A549 (cell line): ENCODE results near the gene TSPEAR. TPM values are rescaled to one million over a fixed set of nuclear protein-coding genes. Genes with fewer than 3 reads are reported as not detected.
"Not testable (repeated sequence)": the region's sequence is repeated elsewhere in the genome, so short reads cannot be mapped to it uniquely, and the experiment has no call there.

Experiments
- ATAC-seq, 2 experiments: fragments of 200-7000 bp in 1 of 2; fragments of >200 bp in 1 of 2; cut with Nextera tagmentation in 1 of 2; cut with Tn5 transposase in 1 of 2; 3 replicates each; pipeline versions ENCODE4 v1.8.0 to v1.9.1; 2018 to 2020; ENCODE audit warnings: mild to moderate bottlenecking in 1 of 2, moderate library complexity in 1 of 2
- CTCF ChIA-PET: fragments of 300-600 bp; sonication (Branson Sonifier 250); formaldehyde crosslinking; extraction: SDS; loops from one replicate; lab custom pipeline; 2021; ENCODE audit warnings: antibody characterized with exemption, inconsistent platforms; lab: Yijun Ruan, JAX
- POLR2A ChIA-PET: fragments of 350-600 bp; formaldehyde crosslinking; extraction: SDS; loops from one replicate; lab custom pipeline; 2021; ENCODE audit warnings: antibody characterized with exemption, inconsistent platforms; lab: Yijun Ruan, JAX
- DNase-seq, 2 experiments: peaks; one replicate each; pipeline versions ENCODE4 v3.0.0 to v3.0.0-alpha.2; 2011 to 2016; ENCODE audit warnings: low read depth in 1 of 2, low spot score in 1 of 2
- FAIRE-seq: peaks from 2 replicates; lab custom pipeline; 2011; peaks lifted over from hg19 to GRCh38; lab: Jason Lieb, UNC
- H3K27ac ChIP-seq, 2 experiments: fragments of >200 bp; sonication (Bioruptor Twin); formaldehyde crosslinking; 3 replicates each; pipeline ENCODE4 v1.5.1; 2016 to 2017
- H3K4me1 ChIP-seq: fragments of >200 bp; sonication (Bioruptor Twin); formaldehyde crosslinking; 3 replicates; pipeline ENCODE4 v1.6.1; 2016
- H3K4me2 ChIP-seq: fragments of >200 bp; sonication (Bioruptor Twin); formaldehyde crosslinking; 3 replicates; pipeline ENCODE4 v1.6.1; 2016
- H3K4me3 ChIP-seq: fragments of >200 bp; sonication (Bioruptor Twin); formaldehyde crosslinking; 3 replicates; pipeline ENCODE4 v1.5.1; 2016
- H3K9me3 ChIP-seq: fragments of >200 bp; sonication (Bioruptor Twin); formaldehyde crosslinking; 3 replicates; pipeline ENCODE4 v1.6.1; 2016
- CBX8 ChIP-seq: fragments of 200-600 bp; sonication (generic); IDR thresholded peaks from 2 replicates; pipeline ENCODE4 v1.6.1; 2016
- CEBPB ChIP-seq, 2 experiments: fragments of >200 bp in 1 of 2; sonication (Bioruptor Twin) in 1 of 2; formaldehyde crosslinking in 1 of 2; IDR thresholded peaks; 2 replicates each; pipeline ENCODE4 v1.6.1; 2012 to 2016
- FOSB ChIP-seq: fragments of 250-450 bp; sonication (Bioruptor Pico); IDR thresholded peaks from 2 replicates; pipeline ENCODE4 v1.5.0; 2020; ENCODE audit warnings: mild to moderate bottlenecking, moderate library complexity
- FOXS1 ChIP-seq: fragments of 250-450 bp; sonication (Bioruptor Pico); IDR thresholded peaks from 2 replicates; pipeline ENCODE4 v1.5.0; 2020; ENCODE audit warnings: mild to moderate bottlenecking, moderate library complexity
- HOXB5 ChIP-seq: fragments of 250-450 bp; sonication (Bioruptor Pico); IDR thresholded peaks from 2 replicates; pipeline ENCODE4 v1.5.0; 2020; ENCODE audit warnings: mild to moderate bottlenecking, moderate library complexity
- JUN ChIP-seq, 2 experiments: fragments of >200 bp; sonication (Bioruptor Twin); formaldehyde crosslinking; IDR thresholded peaks; 2 replicates in 1 of 2; 3 replicates in 1 of 2; pipeline ENCODE4 v1.6.1; 2016 to 2017
- KDM5A ChIP-seq: fragments of 200-600 bp; sonication (generic); IDR thresholded peaks from 2 replicates; pipeline ENCODE4 v1.6.1; 2016; ENCODE audit warnings: antibody characterized with exemption, mild to moderate bottlenecking
- MAFK ChIP-seq: fragments of 450-650 bp; IDR thresholded peaks from 2 replicates; pipeline ENCODE4 v1.6.1; 2014; ENCODE audit not compliant: partially characterized antibody
- MAZ ChIP-seq: fragments of 150-350 bp; IDR thresholded peaks from 2 replicates; pipeline ENCODE4 v1.6.1; 2014; ENCODE audit warnings: antibody characterized with exemption, low read depth, low read length, borderline replicate concordance
- NFE2L2 ChIP-seq: fragments of 150-350 bp; conservative IDR thresholded peaks from 2 replicates; pipeline ENCODE4 v1.6.1; 2014; ENCODE audit warnings: low read length
- NR3C1 ChIP-seq: fragments of >200 bp; sonication (Bioruptor Twin); formaldehyde crosslinking; IDR thresholded peaks from 3 replicates; pipeline ENCODE4 v1.6.1; 2017
- PHF8 ChIP-seq: fragments of 200-600 bp; sonication (generic); IDR thresholded peaks from 2 replicates; pipeline ENCODE4 v1.6.1; 2016; ENCODE audit warnings: low read depth, mild to moderate bottlenecking, antibody characterized with exemption, moderate library complexity, borderline replicate concordance
- RAD21 ChIP-seq, 2 experiments: fragments of >200 bp in 1 of 2; sonication (Bioruptor Twin) in 1 of 2; formaldehyde crosslinking in 1 of 2; IDR thresholded peaks in 1 of 2; conservative IDR thresholded peaks in 1 of 2; 2 replicates in 1 of 2; 3 replicates in 1 of 2; pipeline ENCODE4 v1.6.1; 2012 to 2018; ENCODE audit warnings: inconsistent platforms in 1 of 2
- RCOR1 ChIP-seq: fragments of 150-350 bp; IDR thresholded peaks from 2 replicates; pipeline ENCODE4 v1.6.1; 2014; ENCODE audit warnings: antibody characterized with exemption, low read length, low read depth
- RNF2 ChIP-seq: fragments of 200-600 bp; sonication (generic); IDR thresholded peaks from 2 replicates; pipeline ENCODE4 v1.6.1; 2016; ENCODE audit warnings: low read depth, mild to moderate bottlenecking, antibody characterized with exemption, moderate library complexity, borderline replicate concordance
- TFCP2L1 ChIP-seq: fragments of 250-450 bp; sonication (Bioruptor Pico); IDR thresholded peaks from 2 replicates; pipeline ENCODE4 v1.5.0; 2021; ENCODE audit warnings: mild to moderate bottlenecking
- TP53 ChIP-seq: fragments of 250-450 bp; sonication (Bioruptor Pico); IDR thresholded peaks from 2 replicates; pipeline ENCODE4 v1.5.0; 2021; ENCODE audit warnings: mild to moderate bottlenecking, moderate library complexity
- ZFP36 ChIP-seq: fragments of 450-650 bp; IDR thresholded peaks from 2 replicates; pipeline ENCODE4 v1.6.1; 2014; ENCODE audit warnings: borderline replicate concordance; ENCODE audit not compliant: partially characterized antibody
- whole genome bisulfite sequencing: methylation state at CpG from one replicate; pipeline ENCODE4 v1.1.6; 2017; ENCODE audit errors: missing lambda C conversion rate; 5-methylcytosine and 5-hydroxymethylcytosine counted together
- polyA plus RNA-seq, 4 experiments: library from polyadenylated mRNA; depleted of rRNA in 3 of 4; stranded (reverse); fragments of >200 nt; fragmentation: RNase III in 1 of 4; extraction: RNeasy Plus Mini Kit Qiagen cat#74134 plus additional on column Dnase treatment in 1 of 4; gene quantifications; 2 replicates in 3 of 4; 3 replicates in 1 of 4; pipeline ENCODE4 v1.2.3, GENCODE V29; 2011 to 2017
- TF ChIP-seq, protein P1 (sequence below): fragments of 450-650 bp; IDR thresholded peaks from 2 replicates; pipeline ENCODE4 v1.6.1; 2014; ENCODE audit warnings: antibody characterized with exemption

Gene TSPEAR
- polyA plus RNA-seq, 2 of the 4 experiments (the other 2 are of a cell fraction): not detected

DNA sequence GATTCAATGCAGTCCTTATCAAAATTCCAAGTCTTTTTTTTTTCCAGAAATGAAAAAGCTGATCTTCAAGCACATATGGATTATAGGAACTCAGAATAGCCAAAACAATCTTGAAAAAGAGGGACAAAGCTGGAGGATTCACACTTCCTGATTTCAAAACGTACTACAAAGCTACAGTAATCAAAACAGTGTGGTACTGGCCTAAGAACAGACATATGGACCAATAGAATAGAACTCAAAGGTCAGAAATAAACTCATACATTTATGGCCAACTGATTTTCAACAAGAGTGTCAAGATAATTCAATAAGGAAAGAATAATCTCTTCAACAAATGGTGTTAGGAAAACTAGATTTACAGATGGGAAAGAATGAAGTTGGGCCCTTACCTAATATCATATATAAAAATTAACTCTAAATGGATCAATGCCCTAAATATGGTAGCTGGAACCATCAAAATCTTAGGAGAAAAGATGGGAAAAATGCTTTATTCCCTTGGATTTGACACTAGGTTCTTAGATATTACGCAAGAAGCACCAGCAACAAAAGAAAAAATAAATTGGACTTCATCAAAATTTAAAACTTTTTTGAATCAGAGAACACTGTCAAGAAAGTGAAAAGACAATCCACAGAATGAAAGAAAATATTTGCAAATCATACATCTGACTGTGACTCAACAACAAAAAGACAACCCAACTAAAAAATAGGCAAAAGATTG, 18.4 kb downstream of the TSPEAR start (continued):
- no peak for TF ChIP-seq MAZ
- TF ChIP-seq PHF8: no peak
- no peak for TF ChIP-seq ZFP36
- no peak for TF ChIP-seq CEBPB (IDR thresholded peaks at IDR 0.05)

DNA sequence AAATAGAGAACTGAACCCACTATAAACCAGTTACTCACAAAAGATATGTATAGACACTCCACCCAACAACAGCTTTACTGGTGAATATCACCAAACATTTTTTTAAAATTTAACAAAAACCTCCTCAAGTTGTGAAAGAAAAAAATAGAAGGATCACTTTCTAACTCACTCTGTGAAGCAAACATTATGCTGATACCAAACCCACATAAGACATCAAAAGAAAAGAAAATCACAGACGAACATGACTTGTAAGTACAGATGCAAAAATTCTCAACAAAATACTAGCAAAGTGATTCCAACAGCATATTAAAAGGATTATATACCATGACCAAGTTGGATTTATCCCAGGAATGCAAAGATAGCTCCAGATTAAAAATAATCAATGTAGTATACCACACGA, 19.7 kb downstream of the TSPEAR start:
- FAIRE-seq (no peak), DNase-seq (no peak), ATAC-seq (no peak)
- Histone ChIP-seq H3K4me2 (no peak overlapping the region), H3K4me3 (no peak overlapping the region), H3K27ac (no peak overlapping the region), H3K4me1 (no peaks in the 10 kb centered on the region), H3K9me3 (peaks cover 14% of the 10 kb centered on the region; the same call in 2 of the 3 replicates)
- ChIA-PET CTCF (no interaction called here), POLR2A (no interaction called here)
- no peak for TF ChIP-seq TP53 (CRISPR knock-in tag)
- TF ChIP-seq, protein P1, sequence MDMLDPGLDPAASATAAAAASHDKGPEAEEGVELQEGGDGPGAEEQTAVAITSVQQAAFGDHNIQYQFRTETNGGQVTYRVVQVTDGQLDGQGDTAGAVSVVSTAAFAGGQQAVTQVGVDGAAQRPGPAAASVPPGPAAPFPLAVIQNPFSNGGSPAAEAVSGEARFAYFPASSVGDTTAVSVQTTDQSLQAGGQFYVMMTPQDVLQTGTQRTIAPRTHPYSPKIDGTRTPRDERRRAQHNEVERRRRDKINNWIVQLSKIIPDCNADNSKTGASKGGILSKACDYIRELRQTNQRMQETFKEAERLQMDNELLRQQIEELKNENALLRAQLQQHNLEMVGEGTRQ: no peak
- TF ChIP-seq CBX8: no peak
- no peak for TF ChIP-seq HOXB5 (CRISPR knock-in tag)
- TF ChIP-seq NR3C1: no peak
- no peak for TF ChIP-seq RCOR1
- TF ChIP-seq NFE2L2: no peak
- TF ChIP-seq ZFP36: no peak
- WGBS: 0% methylated on average over 2 of the region's 2 CpGs

DNA sequence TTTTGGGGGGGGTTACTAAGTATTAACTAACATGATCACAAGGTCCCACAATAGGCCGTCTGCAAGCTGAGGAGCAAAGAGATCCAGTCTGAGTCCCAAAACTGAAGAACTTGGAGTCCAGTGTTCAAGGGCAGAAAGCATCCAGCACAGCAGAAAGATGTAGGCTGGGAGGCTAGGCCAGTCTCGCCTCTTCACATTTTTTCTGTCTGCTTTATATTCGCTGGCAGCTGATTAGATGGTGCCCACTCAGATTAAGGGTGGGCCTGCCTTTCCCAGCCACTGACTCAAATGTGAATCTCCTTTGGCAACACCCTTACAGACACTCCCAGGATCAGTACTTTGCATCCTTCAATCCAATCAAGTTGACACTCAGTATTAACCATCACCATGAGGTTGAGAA, 21.6 kb downstream of the TSPEAR start:
- H3K27ac ChIP-seq, CTCF ChIA-PET, H3K4me2 ChIP-seq, POLR2A ChIA-PET, DNase-seq, H3K4me1 ChIP-seq, ATAC-seq, H3K4me3 ChIP-seq, FAIRE-seq: not testable (repeated sequence)
- peaks cover 14% of the 10 kb centered on the region; the same call in 2 of the 3 replicates for H3K9me3 ChIP-seq
- 27% methylated on average over 3 of the region's 3 CpGs for WGBS

DNA sequence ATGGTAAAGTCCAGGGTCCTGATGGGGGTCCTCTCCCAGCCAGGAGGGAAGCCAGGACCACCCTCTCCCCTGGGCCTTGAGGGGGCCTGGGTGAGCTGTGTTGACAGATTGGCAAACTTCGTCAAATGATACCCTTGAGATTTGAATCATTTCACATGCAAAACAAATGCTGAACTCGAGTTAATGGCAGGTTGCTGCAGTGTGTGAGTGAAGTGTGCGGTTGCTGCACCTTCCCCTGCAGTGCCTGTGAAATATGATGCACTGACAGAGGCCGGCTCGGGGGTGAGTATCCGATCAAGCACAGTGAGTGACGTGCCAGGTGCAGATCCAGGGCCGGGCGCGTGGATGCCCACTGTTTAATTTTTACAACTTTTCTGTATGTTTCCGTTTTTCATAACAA, 23.7 kb downstream of the TSPEAR start:
- no peak for FAIRE-seq
- H3K27ac ChIP-seq: no peak overlapping the region
- ChIA-PET CTCF (no interaction called here), POLR2A (no interaction called here)
- H3K4me1 ChIP-seq: no peaks in the 10 kb centered on the region
- H3K4me3 ChIP-seq: no peak overlapping the region
- 13% methylated on average over 11 of the region's 11 CpGs for WGBS
- no peak for DNase-seq
- H3K4me2 ChIP-seq: no peak overlapping the region
- ATAC-seq: no peak
- H3K9me3 ChIP-seq: peaks cover 4% of the 10 kb centered on the region; the same call in 2 of the 3 replicates
- TF ChIP-seq FOXS1 (CRISPR knock-in tag): no peak

DNA sequence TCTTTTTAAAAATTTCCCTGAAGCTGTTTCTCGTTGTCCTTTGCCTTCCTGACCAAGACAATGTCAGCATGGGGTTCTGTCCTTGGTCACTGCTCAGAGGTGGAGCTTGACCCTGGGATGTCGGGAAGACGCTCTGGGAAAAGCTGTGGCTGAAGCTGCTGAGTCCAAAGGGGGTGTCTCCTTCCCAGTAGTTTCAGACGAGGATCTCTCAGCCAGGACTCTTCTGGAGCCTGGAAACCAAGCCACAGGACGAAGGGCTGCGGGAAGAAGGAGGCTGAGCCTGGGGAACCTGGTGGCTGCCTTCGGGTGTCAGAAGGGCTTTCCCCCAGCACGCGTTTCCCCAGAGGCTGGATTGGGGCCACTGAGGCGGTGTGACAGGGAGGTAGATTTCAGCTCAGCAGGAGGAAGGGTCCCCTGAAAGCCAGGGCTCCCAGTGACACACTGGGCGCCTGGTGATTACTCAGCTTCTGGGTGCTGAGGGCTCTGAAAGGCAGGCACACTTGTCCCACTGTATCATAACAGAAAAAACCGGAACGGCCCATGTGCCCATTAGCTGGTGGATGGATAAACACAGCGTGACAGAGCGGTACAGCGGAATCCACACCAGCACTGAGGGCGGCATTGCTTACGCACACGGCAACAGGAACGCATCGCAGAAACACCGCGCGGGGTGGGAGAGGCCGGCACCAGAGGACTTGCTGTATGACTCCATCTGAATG, 24.4 kb downstream of the TSPEAR start:
- TF ChIP-seq FOSB (CRISPR knock-in tag): no peak
- no peak for TF ChIP-seq CBX8
- no peak for TF ChIP-seq MAFK
- TF ChIP-seq NR3C1: no peak
- TF ChIP-seq KDM5A: no peak
- TF ChIP-seq PHF8: no peak
- TF ChIP-seq RAD21 (conservative IDR thresholded peaks at IDR 0.05 in 1 of 2, IDR thresholded peaks at IDR 0.05 in 1 of 2): no peak
- TF ChIP-seq JUN (IDR thresholded peaks at IDR 0.05): no peak
- no peak for TF ChIP-seq RNF2
- TF ChIP-seq TFCP2L1 (CRISPR knock-in tag): no peak
- TF ChIP-seq, all 56 proteins: peak for 0
- FAIRE-seq: no peak
- WGBS: 63% methylated on average over 21 of the region's 25 CpGs
- ChIA-PET POLR2A (no interaction called here), CTCF (no interaction called here)
- Histone ChIP-seq H3K4me2 (no peak overlapping the region), H3K27ac (no peak overlapping the region), H3K4me3 (no peak overlapping the region), H3K9me3 (no peaks in the 10 kb centered on the region), H3K4me1 (no peaks in the 10 kb centered on the region)
- no peak for ATAC-seq
- DNase-seq: no peak
